IMR-90 (cell line): Measurements from ENCODE around the gene GPAM. TPM values are rescaled to one million over a fixed set of nuclear protein-coding genes. Genes with fewer than 3 reads are reported as not detected.

Experiments used
- ATAC-seq: fragments of 200-7000 bp; cut with Tn5 transposase; 2 replicates; pipeline ENCODE4 v1.9.1; 2020; ENCODE audit warnings: low read depth, mild to moderate bottlenecking, moderate library complexity
- BruUV-seq: library from RNA; stranded (reverse); fragments of 400-500 nt; replicated peaks from 2 replicates; lab custom pipeline; 2021; lab: Mats Ljungman, UMichigan
- CTCF ChIA-PET: fragments of 300-600 bp; formaldehyde crosslinking; extraction: SDS; loops from one replicate; lab custom pipeline; 2021; ENCODE audit warnings: antibody characterized with exemption; lab: Yijun Ruan, JAX
- POLR2A ChIA-PET: fragments of 300-600 bp; sonication (Branson Sonifier 250); formaldehyde crosslinking; loops from one replicate; lab custom pipeline; 2022; ENCODE audit warnings: antibody characterized with exemption; ENCODE audit not compliant: unreplicated experiment; lab: Charles Lee
- DNase-seq: peaks from one replicate; pipeline ENCODE4 v3.0.0; 2013
- H2AFZ ChIP-seq: replicated peaks from 2 replicates; pipeline ENCODE3; 2013; ENCODE audit warnings: low read length, mild to moderate bottlenecking; ENCODE audit not compliant: poor library complexity
- H2AK5ac ChIP-seq: 2 replicates; pipeline ENCODE4 v1.6.1; 2013; ENCODE audit warnings: low read depth, low read length, inconsistent platforms
- H2AK9ac ChIP-seq: replicated peaks from 2 replicates; pipeline ENCODE3; 2013; ENCODE audit warnings: mild to moderate bottlenecking, low read depth, low read length, moderate library complexity; ENCODE audit not compliant: poor library complexity
- H2BK120ac ChIP-seq: 2 replicates; pipeline ENCODE4 v1.6.1; 2013; ENCODE audit warnings: low read depth, low read length, inconsistent platforms
- H2BK15ac ChIP-seq: 3 replicates; pipeline ENCODE4 v1.6.1; 2013; ENCODE audit warnings: low read depth, low read length, inconsistent platforms
- H2BK20ac ChIP-seq: 2 replicates; pipeline ENCODE4 v1.6.1; 2013; ENCODE audit warnings: low read depth, mild to moderate bottlenecking, inconsistent platforms, low read length, moderate library complexity
- H2BK5ac ChIP-seq: 2 replicates; pipeline ENCODE4 v1.6.1; 2013; ENCODE audit warnings: mild to moderate bottlenecking, low read depth, low read length, inconsistent platforms; ENCODE audit not compliant: poor library complexity, severe bottlenecking
- H3K14ac ChIP-seq: replicated peaks from 2 replicates; pipeline ENCODE4 v1.6.1; 2013; ENCODE audit warnings: low read depth, low read length, inconsistent platforms
- H3K18ac ChIP-seq: 2 replicates; pipeline ENCODE4 v1.6.1; 2013; ENCODE audit warnings: low read depth, low read length, control low read depth
- H3K23ac ChIP-seq: 2 replicates; pipeline ENCODE4 v1.6.1; 2013; ENCODE audit warnings: low read depth, low read length, inconsistent platforms
- H3K27ac ChIP-seq: 2 replicates; pipeline ENCODE4 v1.5.1; 2013; ENCODE audit warnings: mild to moderate bottlenecking, control low read depth, low read length; ENCODE audit not compliant: insufficient read depth
- H3K27me3 ChIP-seq: 2 replicates; pipeline ENCODE4 v1.6.1; 2013; ENCODE audit warnings: low read length; ENCODE audit not compliant: control insufficient read depth, insufficient read depth
- H3K36me3 ChIP-seq: 2 replicates; pipeline ENCODE4 v1.6.1; 2013; ENCODE audit warnings: low read length, mixed read lengths; ENCODE audit not compliant: control insufficient read depth, insufficient read depth
- H3K4ac ChIP-seq: 2 replicates; pipeline ENCODE4 v1.6.1; 2013; ENCODE audit warnings: low read depth, low read length, inconsistent platforms
- H3K4me1 ChIP-seq: 2 replicates; pipeline ENCODE4 v1.6.1; 2013; ENCODE audit warnings: low read length, mixed read lengths; ENCODE audit not compliant: control insufficient read depth, insufficient read depth
- H3K4me2 ChIP-seq: 2 replicates; pipeline ENCODE4 v1.6.1; 2013; ENCODE audit warnings: low read depth, mild to moderate bottlenecking, control low read depth, low read length, moderate library complexity
- H3K4me3 ChIP-seq: 2 replicates; pipeline ENCODE4 v1.5.1; 2013; ENCODE audit warnings: low read depth, mild to moderate bottlenecking, control low read depth, low read length, moderate library complexity; ENCODE audit not compliant: insufficient read depth
- H3K56ac ChIP-seq: 2 replicates; pipeline ENCODE4 v1.6.1; 2013; ENCODE audit warnings: low read length, inconsistent platforms; ENCODE audit not compliant: insufficient read depth; ENCODE audit errors: extremely low read depth
- H3K79me1 ChIP-seq, 2 experiments: 2 replicates each; pipeline ENCODE4 v1.6.1; 2013; ENCODE audit warnings: low read length in 2 of 2, inconsistent platforms in 1 of 2, low read depth in 1 of 2
- H3K9ac ChIP-seq: 2 replicates; pipeline ENCODE4 v1.6.1; 2013; ENCODE audit warnings: low read depth, low read length, control low read depth
- H3K9me1 ChIP-seq: 2 replicates; pipeline ENCODE4 v1.6.1; 2013; ENCODE audit warnings: low read length, inconsistent platforms; ENCODE audit not compliant: insufficient read depth
- H3K9me3 ChIP-seq: 2 replicates; pipeline ENCODE4 v1.6.1; 2013; ENCODE audit warnings: low read length; ENCODE audit not compliant: control insufficient read depth, insufficient read depth
- H4K20me1 ChIP-seq: 2 replicates; pipeline ENCODE4 v1.6.1; 2013; ENCODE audit warnings: low read length, inconsistent platforms; ENCODE audit not compliant: insufficient read depth
- H4K5ac ChIP-seq: 2 replicates; pipeline ENCODE4 v1.6.1; 2013; ENCODE audit warnings: mild to moderate bottlenecking, low read depth, low read length, control low read depth
- H4K8ac ChIP-seq, 2 experiments: 2 replicates each; pipeline ENCODE4 v1.6.1; 2013; ENCODE audit warnings: low read depth in 2 of 2, low read length in 2 of 2, control low read depth in 1 of 2, inconsistent platforms in 1 of 2
- H4K91ac ChIP-seq: 2 replicates; pipeline ENCODE4 v1.6.1; 2013; ENCODE audit warnings: low read depth, low read length, inconsistent platforms; ENCODE audit not compliant: insufficient read depth
- BHLHE40 ChIP-seq: fragments of 150-350 bp; IDR thresholded peaks from 2 replicates; pipeline ENCODE4 v1.6.1; 2016; ENCODE audit warnings: mild to moderate bottlenecking, low read depth, low read length
- CEBPB ChIP-seq: IDR thresholded peaks from 2 replicates; pipeline ENCODE4 v1.6.1; 2012; ENCODE audit warnings: low read depth, low read length, improper control_type of control experiment
- CHD1 ChIP-seq: IDR thresholded peaks from 2 replicates; pipeline ENCODE4 v1.6.1; 2012; ENCODE audit warnings: low read depth, low read length, improper control_type of control experiment
- ELK1 ChIP-seq: fragments of 150-350 bp; IDR thresholded peaks from 2 replicates; pipeline ENCODE4 v1.6.1; 2016; ENCODE audit warnings: low read depth, mild to moderate bottlenecking, low read length, moderate library complexity, borderline replicate concordance
- FOS ChIP-seq: fragments of 150-350 bp; IDR thresholded peaks from 2 replicates; pipeline ENCODE4 v1.6.1; 2016; ENCODE audit warnings: low read depth, low read length
- MAFK ChIP-seq: IDR thresholded peaks from 2 replicates; pipeline ENCODE4 v1.6.1; 2012; ENCODE audit warnings: low read depth, low read length, improper control_type of control experiment
- MAZ ChIP-seq: IDR thresholded peaks from 2 replicates; pipeline ENCODE4 v1.6.1; 2012; ENCODE audit warnings: low read depth, mild to moderate bottlenecking, low read length, improper control_type of control experiment, moderate library complexity, borderline replicate concordance
- MXI1 ChIP-seq: IDR thresholded peaks from 2 replicates; pipeline ENCODE4 v1.6.1; 2012; ENCODE audit warnings: low read depth, mild to moderate bottlenecking, low read length, moderate library complexity, borderline replicate concordance
- NFE2L2 ChIP-seq: fragments of 150-350 bp; IDR thresholded peaks from 2 replicates; pipeline ENCODE4 v1.6.1; 2016; ENCODE audit warnings: low read depth, mild to moderate bottlenecking, low read length
- RAD21 ChIP-seq: IDR thresholded peaks from 2 replicates; pipeline ENCODE4 v1.6.1; 2012; ENCODE audit warnings: low read length, improper control_type of control experiment
- RCOR1 ChIP-seq: IDR thresholded peaks from 2 replicates; pipeline ENCODE4 v1.6.1; 2012; ENCODE audit warnings: mild to moderate bottlenecking, low read length, improper control_type of control experiment; ENCODE audit not compliant: insufficient replicate concordance
- RFX5 ChIP-seq: IDR thresholded peaks from 2 replicates; pipeline ENCODE4 v1.8.0; 2012; ENCODE audit warnings: low read depth, mild to moderate bottlenecking, low read length, moderate library complexity
- SMC3 ChIP-seq: fragments of 150-350 bp; IDR thresholded peaks from 2 replicates; pipeline ENCODE4 v1.6.1; 2016; ENCODE audit warnings: low read depth, mild to moderate bottlenecking, antibody characterized with exemption, low read length, moderate library complexity
- USF2 ChIP-seq: fragments of 150-350 bp; IDR thresholded peaks from 2 replicates; pipeline ENCODE4 v1.6.1; 2017; ENCODE audit warnings: mild to moderate bottlenecking, antibody characterized with exemption, low read length, low read depth
- WGBS, 2 experiments: methylation state at CpG; one replicate each; pipeline versions ENCODE4 v1.1.5 to v1.1.7; 2013; ENCODE audit warnings: missing lambda C conversion rate in 2 of 2; ENCODE audit not compliant: insufficient read length in 1 of 2; ENCODE audit errors: extremely low coverage in 2 of 2; 5-methylcytosine and 5-hydroxymethylcytosine counted together
- dilution Hi-C: fragments of 300-500 bp; cut with HindIII; formaldehyde crosslinking; loops from one replicate; pipeline ENCODE4 v1.14.3; 2018; ENCODE audit warnings: low sequenced_read_pairs; ENCODE audit not compliant: unreplicated experiment
- in situ Hi-C: fragments of 300-500 bp; cut with MboI; formaldehyde crosslinking; loops from 3 replicates; pipeline ENCODE4 v1.14.3; 2019; ENCODE audit warnings: low sequenced_read_pairs, inconsistent platforms, mixed read lengths
- intact Hi-C: fragments of 100-400 bp; cut with micrococcal nuclease; formaldehyde crosslinking; loops from 2 replicates; pipeline ENCODE4 v1.10.0; 2022
- polyA plus RNA-seq, 3 experiments: library from polyadenylated mRNA; depleted of rRNA; stranded (reverse); fragments of >200 nt; gene quantifications; 2 replicates each; pipeline ENCODE4 v1.2.3, GENCODE V29; 2012; ENCODE audit warnings: low replicate concordance in 1 of 3
- total RNA-seq: library from RNA; depleted of rRNA; stranded (reverse); fragments of >200 nt; gene quantifications from 2 replicates; pipeline ENCODE4 v1.2.3, GENCODE V29; 2012

GPAM gene
- total and polyA plus RNA-seq, 2 of the 4 experiments (the other 2 are of a cell fraction), result 3.5 to 11.5 TPM

- Histone ChIP-seq H4K5ac (no peak overlapping the region), H4K8ac (no peak overlapping the region), H3K36me3 (no peaks in the 10 kb centered on the region), H2BK120ac (no peak overlapping the region), H3K9me1 (no peaks in the 10 kb centered on the region), H2BK20ac (no peak overlapping the region), H2BK15ac (no peak overlapping the region), H3K4me1 (no peaks in the 10 kb centered on the region), H3K27ac (no peak overlapping the region), H3K4me3 (no peak overlapping the region), H3K56ac (no peak overlapping the region), H2AK5ac (no peak overlapping the region), H3K9me3 (no peaks in the 10 kb centered on the region), H3K9ac (no peak overlapping the region), H3K79me1 (no peaks in the 10 kb centered on the region), H3K4me2 (no peak overlapping the region), H3K14ac (no peak overlapping the region), H3K18ac (no peak overlapping the region), H2BK5ac (no peak overlapping the region), H2AK9ac (no peak overlapping the region), H2AFZ (no peak overlapping the region), H3K4ac (no peak overlapping the region), H3K23ac (no peak overlapping the region), H4K91ac (no peak overlapping the region), H3K27me3 (peaks cover 3% of the 10 kb centered on the region; the same call in 1 of the 2 replicates), H4K20me1 (no peaks in the 10 kb centered on the region)
- dilution Hi-C loops (no loop called here), in situ Hi-C loops (no loop called here), intact Hi-C loops (no loop called here)
- POLR2A ChIA-PET, result no interaction called here
- no CpG with 5 or more reads among the region's 4 CpGs for WGBS, 2 experiments
- DNase-seq (no peak), ATAC-seq (no peak)
- CTCF ChIA-PET, result interaction anchor here (0.6 to 4.0 kb wide), 2 partner anchors 13 to 15 kb away, joined by 4 to 17 read pairs; no protein-coding TSS in a partner anchor
- BruUV-seq, result no TSS peak
- no peak for TF ChIP-seq BHLHE40
- no peak for TF ChIP-seq FOS
- TF ChIP-seq CHD1, result no peak
- no peak for TF ChIP-seq MXI1
- no peak for TF ChIP-seq RAD21
- TF ChIP-seq ELK1, result no peak
- no peak for TF ChIP-seq USF2
- no peak for TF ChIP-seq RFX5
- TF ChIP-seq CEBPB, result no peak
- TF ChIP-seq MAFK, result no peak
- TF ChIP-seq NFE2L2, result no peak
- no peak for TF ChIP-seq RCOR1
- no peak for TF ChIP-seq MAZ
- TF ChIP-seq SMC3, result no peak
These were observed 60.7 kb downstream of the GPAM start for GRCh38 chr10:112122827-112123226.
